Stomach (tissue), 9 donors: ENCODE measurements around the gene GLG1. TPM values are rescaled to one million over a fixed set of nuclear protein-coding genes. Genes with fewer than 3 reads are reported as not detected.

Source experiments
- DNase-seq, 2 donors: peaks; one replicate each; pipeline versions ENCODE4 v3.0.0 to v3.0.0-alpha.2; 2013 to 2019
- H3K27ac ChIP-seq, 5 donors: fragments of 200-600 bp in 4 of 5; sonication (generic) in 4 of 5; one replicate each; pipeline ENCODE4 v1.5.1; 2013 to 2019; ENCODE audit warnings: mild to moderate bottlenecking in 1 of 5, moderate library complexity in 1 of 5
- H3K27me3 ChIP-seq, 3 donors: fragments of 200-600 bp; sonication (generic); one replicate each; pipeline ENCODE4 v1.5.1; 2017 to 2019; ENCODE audit warnings: mixed run types in 1 of 3
- H3K36me3 ChIP-seq, 4 donors: fragments of 200-600 bp; sonication (generic); 1 replicate in 3 of 4; 2 replicates in 1 of 4; pipeline ENCODE4 v1.5.1; 2016 to 2019
- H3K4me1 ChIP-seq, 4 donors: fragments of 200-600 bp; sonication (generic); one replicate each; pipeline ENCODE4 v1.5.1; 2016 to 2019
- H3K4me3 ChIP-seq, 4 donors: fragments of 200-600 bp; sonication (generic) in 3 of 4; one replicate each; pipeline ENCODE4 v1.5.1; 2016 to 2019; ENCODE audit warnings: mild to moderate bottlenecking in 1 of 4
- H3K9me3 ChIP-seq, 4 donors: fragments of 200-600 bp; sonication (generic); one replicate each; pipeline ENCODE4 v1.5.1; 2016 to 2019
- CTCF ChIP-seq, 7 experiments: fragments of 450-650 bp in 4 of 7; fragments of 200-600 bp in 3 of 7; sonication (generic) in 3 of 7; IDR thresholded peaks; one replicate each; pipeline ENCODE4 v1.5.1; 2016 to 2019; ENCODE audit warnings: antibody characterized with exemption in 7 of 7, control low read depth in 2 of 7, mild to moderate bottlenecking in 1 of 7
- EP300 ChIP-seq: sonication (generic); formaldehyde crosslinking; IDR thresholded peaks from one replicate; pipeline ENCODE4 v1.6.1; 2017; ENCODE audit warnings: antibody characterized with exemption
- POLR2A ChIP-seq, 4 donors: fragments of 450-650 bp; IDR thresholded peaks; one replicate each; pipeline ENCODE4 v1.6.1; 2016; ENCODE audit warnings: antibody characterized with exemption in 4 of 4, control low read depth in 2 of 4, mild to moderate bottlenecking in 1 of 4, moderate library complexity in 1 of 4
- POLR2AphosphoS5 ChIP-seq, 3 donors: sonication (generic); formaldehyde crosslinking; IDR thresholded peaks; one replicate each; pipeline ENCODE4 v1.6.1; 2016; ENCODE audit warnings: antibody characterized with exemption in 3 of 3
- WGBS, 5 donors: extraction: QIAGEN DNeasy Blood & Tissue Kit in 3 of 5; methylation state at CpG; one replicate each; pipeline versions ENCODE4 v1.1.5 to v1.1.7; 2013 to 2018; 5-methylcytosine and 5-hydroxymethylcytosine counted together
- intact Hi-C: fragments of 100-400 bp; cut with DNase I; formaldehyde crosslinking; loops from one replicate; pipeline ENCODE4 v1.15.1; 2023; ENCODE audit warnings: low total_unique reads
- polyA plus RNA-seq, 3 donors: library from polyadenylated mRNA; stranded (reverse); fragments of 200-250 nt; gene quantifications; one replicate each; pipeline ENCODE4 v1.2.3, GENCODE V29; 2013
- total RNA-seq, 5 donors: library from RNA; depleted of rRNA; stranded (reverse); fragments of >200 nt; gene quantifications; one replicate each; pipeline versions ENCODE4 v1.1.0 to v1.2.3, GENCODE V29; 2014 to 2016
- donor health status: healthy with polysubstance abuse.
- donor health status: Bipolar disorder and iron deficiency.
- donor health status: healthy.

GLG1 gene
- total and polyA plus RNA-seq, 8 donors, result 7.6 to 151 (median 46.3) TPM

GRCh38 chr16:74605332-74605731 lies 1.6 kb downstream of the GLG1 start:
- intact Hi-C loops, result no loop called here
- TF ChIP-seq POLR2A (IDR thresholded peaks at IDR 0.05) (no peak), EP300 (no peak), CTCF (IDR thresholded peaks at IDR 0.05) (no peak), POLR2AphosphoS5 (IDR thresholded peaks at IDR 0.05) (no peak)
- H3K4me1 ChIP-seq, result peaks cover 23 to 65% (median 54%) of the 10 kb centered on the region in 4 donors
- no peaks in the 10 kb centered on the region for H3K9me3 ChIP-seq
- H3K27ac ChIP-seq, result peak overlapping the region in 1 of 5 donors; percentile 97
- H3K36me3 ChIP-seq, result no peaks in the 10 kb centered on the region
- 36 to 48% (median 41%) methylated on average over 6 of the region's 6 CpGs for WGBS, 5 donors
- H3K27me3 ChIP-seq, result no peaks in the 10 kb centered on the region
- H3K4me3 ChIP-seq, result peak overlapping the region; percentile 82 to 94 (median 90)
- no peak for DNase-seq

- intact Hi-C loops, result no loop called here
- Histone ChIP-seq H3K27me3 (no peaks in the 10 kb centered on the region), H3K9me3 (no peaks in the 10 kb centered on the region), H3K36me3 (peaks cover 0 to 4% (median 0%) of the 10 kb centered on the region in 4 donors), H3K4me3 (no peak overlapping the region), H3K4me1 (peaks cover 23 to 71% (median 56%) of the 10 kb centered on the region in 4 donors), H3K27ac (no peak overlapping the region)
- no peak for DNase-seq
- 63 to 70% (median 65%) methylated on average over 4 of the region's 4 CpGs for WGBS, 5 donors
- TF ChIP-seq POLR2A (IDR thresholded peaks at IDR 0.05) (no peak), EP300 (no peak), POLR2AphosphoS5 (IDR thresholded peaks at IDR 0.05) (no peak)
Observed at GRCh38 chr16:74603848-74604247, 3.1 kb downstream of the GLG1 start.

- DNase-seq, result peak in 1 of 2 donors; percentile 67
- no peak overlapping the region for H3K27ac ChIP-seq
- no peak for TF ChIP-seq POLR2A (IDR thresholded peaks at IDR 0.05)
- no peak for TF ChIP-seq EP300
- no peak for TF ChIP-seq CTCF (IDR thresholded peaks at IDR 0.05)
- TF ChIP-seq POLR2AphosphoS5 (IDR thresholded peaks at IDR 0.05), result no peak
- H3K9me3 ChIP-seq, result no peaks in the 10 kb centered on the region
- WGBS, 5 donors, result 33 to 39% (median 38%) methylated on average over 9 of the region's 9 CpGs
- no peak overlapping the region for H3K4me3 ChIP-seq
- no peaks in the 10 kb centered on the region for H3K27me3 ChIP-seq
- peaks cover 18 to 63% (median 51%) of the 10 kb centered on the region in 4 donors for H3K4me1 ChIP-seq
- peaks cover 0 to 18% (median 14%) of the 10 kb centered on the region in 4 donors for H3K36me3 ChIP-seq
- intact Hi-C loops, result no loop called here
Observed at GRCh38 chr16:74601126-74601871, 5.6 kb downstream of the GLG1 start.

GRCh38 chr16:74596586-74596985 lies 10.3 kb downstream of the GLG1 start:
- no peaks in the 10 kb centered on the region for H3K27me3 ChIP-seq

More at GRCh38 chr16:74596586-74596985, 10.3 kb downstream of the GLG1 start:
- Histone ChIP-seq H3K4me3 (no peak overlapping the region), H3K27ac (no peak overlapping the region), H3K4me1 (peaks cover 2 to 35% (median 18%) of the 10 kb centered on the region in 4 donors), H3K9me3 (no peaks in the 10 kb centered on the region), H3K36me3 (peaks cover 0 to 20% (median 17%) of the 10 kb centered on the region in 4 donors)
- WGBS, 5 donors, result 86 to 93% (median 91%) methylated on average over 2 of the region's 2 CpGs
- no peak for DNase-seq
- intact Hi-C loops, result no loop called here
- TF ChIP-seq CTCF (IDR thresholded peaks at IDR 0.05), result no peak
- no peak for TF ChIP-seq POLR2AphosphoS5 (IDR thresholded peaks at IDR 0.05)
- no peak for TF ChIP-seq EP300
- TF ChIP-seq POLR2A (IDR thresholded peaks at IDR 0.05), result no peak
